IMR-90 (cell line): ENCODE measurements around the gene SPATA17. TPM values are rescaled to one million over a fixed set of nuclear protein-coding genes. Genes with fewer than 3 reads are reported as not detected.

ENCODE experiments used
- ATAC-seq: fragments of 200-7000 bp; cut with Tn5 transposase; 2 replicates; pipeline ENCODE4 v1.9.1; 2020; ENCODE audit warnings: low read depth, mild to moderate bottlenecking, moderate library complexity
- BruUV-seq: library from RNA; stranded (reverse); fragments of 400-500 nt; replicated peaks from 2 replicates; lab custom pipeline; 2021; lab: Mats Ljungman, UMichigan
- CTCF ChIA-PET: fragments of 300-600 bp; formaldehyde crosslinking; extraction: SDS; loops from one replicate; lab custom pipeline; 2021; ENCODE audit warnings: antibody characterized with exemption; lab: Yijun Ruan, JAX
- POLR2A ChIA-PET: fragments of 300-600 bp; sonication (Branson Sonifier 250); formaldehyde crosslinking; loops from one replicate; lab custom pipeline; 2022; ENCODE audit warnings: antibody characterized with exemption; ENCODE audit not compliant: unreplicated experiment; lab: Charles Lee
- DNase-seq: peaks from one replicate; pipeline ENCODE4 v3.0.0; 2013
- H2AFZ ChIP-seq: replicated peaks from 2 replicates; pipeline ENCODE3; 2013; ENCODE audit warnings: low read length, mild to moderate bottlenecking; ENCODE audit not compliant: poor library complexity
- H2AK5ac ChIP-seq: 2 replicates; pipeline ENCODE4 v1.6.1; 2013; ENCODE audit warnings: low read depth, low read length, inconsistent platforms
- H2AK9ac ChIP-seq: replicated peaks from 2 replicates; pipeline ENCODE3; 2013; ENCODE audit warnings: mild to moderate bottlenecking, low read depth, low read length, moderate library complexity; ENCODE audit not compliant: poor library complexity
- H2BK120ac ChIP-seq: 2 replicates; pipeline ENCODE4 v1.6.1; 2013; ENCODE audit warnings: low read depth, low read length, inconsistent platforms
- H2BK15ac ChIP-seq: 3 replicates; pipeline ENCODE4 v1.6.1; 2013; ENCODE audit warnings: low read depth, low read length, inconsistent platforms
- H2BK20ac ChIP-seq: 2 replicates; pipeline ENCODE4 v1.6.1; 2013; ENCODE audit warnings: low read depth, mild to moderate bottlenecking, inconsistent platforms, low read length, moderate library complexity
- H2BK5ac ChIP-seq: 2 replicates; pipeline ENCODE4 v1.6.1; 2013; ENCODE audit warnings: mild to moderate bottlenecking, low read depth, low read length, inconsistent platforms; ENCODE audit not compliant: poor library complexity, severe bottlenecking
- H3K14ac ChIP-seq: replicated peaks from 2 replicates; pipeline ENCODE4 v1.6.1; 2013; ENCODE audit warnings: low read depth, low read length, inconsistent platforms
- H3K18ac ChIP-seq: 2 replicates; pipeline ENCODE4 v1.6.1; 2013; ENCODE audit warnings: low read depth, low read length, control low read depth
- H3K23ac ChIP-seq: 2 replicates; pipeline ENCODE4 v1.6.1; 2013; ENCODE audit warnings: low read depth, low read length, inconsistent platforms
- H3K27ac ChIP-seq: 2 replicates; pipeline ENCODE4 v1.5.1; 2013; ENCODE audit warnings: mild to moderate bottlenecking, control low read depth, low read length; ENCODE audit not compliant: insufficient read depth
- H3K27me3 ChIP-seq: 2 replicates; pipeline ENCODE4 v1.6.1; 2013; ENCODE audit warnings: low read length; ENCODE audit not compliant: control insufficient read depth, insufficient read depth
- H3K36me3 ChIP-seq: 2 replicates; pipeline ENCODE4 v1.6.1; 2013; ENCODE audit warnings: low read length, mixed read lengths; ENCODE audit not compliant: control insufficient read depth, insufficient read depth
- H3K4ac ChIP-seq: 2 replicates; pipeline ENCODE4 v1.6.1; 2013; ENCODE audit warnings: low read depth, low read length, inconsistent platforms
- H3K4me1 ChIP-seq: 2 replicates; pipeline ENCODE4 v1.6.1; 2013; ENCODE audit warnings: low read length, mixed read lengths; ENCODE audit not compliant: control insufficient read depth, insufficient read depth
- H3K4me2 ChIP-seq: 2 replicates; pipeline ENCODE4 v1.6.1; 2013; ENCODE audit warnings: low read depth, mild to moderate bottlenecking, control low read depth, low read length, moderate library complexity
- H3K4me3 ChIP-seq: 2 replicates; pipeline ENCODE4 v1.5.1; 2013; ENCODE audit warnings: low read depth, mild to moderate bottlenecking, control low read depth, low read length, moderate library complexity; ENCODE audit not compliant: insufficient read depth
- H3K56ac ChIP-seq: 2 replicates; pipeline ENCODE4 v1.6.1; 2013; ENCODE audit warnings: low read length, inconsistent platforms; ENCODE audit not compliant: insufficient read depth; ENCODE audit errors: extremely low read depth
- H3K79me1 ChIP-seq, 2 experiments: 2 replicates each; pipeline ENCODE4 v1.6.1; 2013; ENCODE audit warnings: low read length in 2 of 2, inconsistent platforms in 1 of 2, low read depth in 1 of 2
- H3K9ac ChIP-seq: 2 replicates; pipeline ENCODE4 v1.6.1; 2013; ENCODE audit warnings: low read depth, low read length, control low read depth
- H3K9me1 ChIP-seq: 2 replicates; pipeline ENCODE4 v1.6.1; 2013; ENCODE audit warnings: low read length, inconsistent platforms; ENCODE audit not compliant: insufficient read depth
- H3K9me3 ChIP-seq: 2 replicates; pipeline ENCODE4 v1.6.1; 2013; ENCODE audit warnings: low read length; ENCODE audit not compliant: control insufficient read depth, insufficient read depth
- H4K20me1 ChIP-seq: 2 replicates; pipeline ENCODE4 v1.6.1; 2013; ENCODE audit warnings: low read length, inconsistent platforms; ENCODE audit not compliant: insufficient read depth
- H4K5ac ChIP-seq: 2 replicates; pipeline ENCODE4 v1.6.1; 2013; ENCODE audit warnings: mild to moderate bottlenecking, low read depth, low read length, control low read depth
- H4K8ac ChIP-seq, 2 experiments: 2 replicates each; pipeline ENCODE4 v1.6.1; 2013; ENCODE audit warnings: low read depth in 2 of 2, low read length in 2 of 2, control low read depth in 1 of 2, inconsistent platforms in 1 of 2
- H4K91ac ChIP-seq: 2 replicates; pipeline ENCODE4 v1.6.1; 2013; ENCODE audit warnings: low read depth, low read length, inconsistent platforms; ENCODE audit not compliant: insufficient read depth
- BHLHE40 ChIP-seq: fragments of 150-350 bp; IDR thresholded peaks from 2 replicates; pipeline ENCODE4 v1.6.1; 2016; ENCODE audit warnings: mild to moderate bottlenecking, low read depth, low read length
- CEBPB ChIP-seq: IDR thresholded peaks from 2 replicates; pipeline ENCODE4 v1.6.1; 2012; ENCODE audit warnings: low read depth, low read length, improper control_type of control experiment
- MAFK ChIP-seq: IDR thresholded peaks from 2 replicates; pipeline ENCODE4 v1.6.1; 2012; ENCODE audit warnings: low read depth, low read length, improper control_type of control experiment
- MAZ ChIP-seq: IDR thresholded peaks from 2 replicates; pipeline ENCODE4 v1.6.1; 2012; ENCODE audit warnings: low read depth, mild to moderate bottlenecking, low read length, improper control_type of control experiment, moderate library complexity, borderline replicate concordance
- MXI1 ChIP-seq: IDR thresholded peaks from 2 replicates; pipeline ENCODE4 v1.6.1; 2012; ENCODE audit warnings: low read depth, mild to moderate bottlenecking, low read length, moderate library complexity, borderline replicate concordance
- POLR2A ChIP-seq: IDR thresholded peaks from 2 replicates; pipeline ENCODE4 v1.6.1; 2012; ENCODE audit warnings: mild to moderate bottlenecking, low read depth, low read length
- RAD21 ChIP-seq: IDR thresholded peaks from 2 replicates; pipeline ENCODE4 v1.6.1; 2012; ENCODE audit warnings: low read length, improper control_type of control experiment
- RCOR1 ChIP-seq: IDR thresholded peaks from 2 replicates; pipeline ENCODE4 v1.6.1; 2012; ENCODE audit warnings: mild to moderate bottlenecking, low read length, improper control_type of control experiment; ENCODE audit not compliant: insufficient replicate concordance
- RFX5 ChIP-seq: IDR thresholded peaks from 2 replicates; pipeline ENCODE4 v1.8.0; 2012; ENCODE audit warnings: low read depth, mild to moderate bottlenecking, low read length, moderate library complexity
- SMC3 ChIP-seq: fragments of 150-350 bp; IDR thresholded peaks from 2 replicates; pipeline ENCODE4 v1.6.1; 2016; ENCODE audit warnings: low read depth, mild to moderate bottlenecking, antibody characterized with exemption, low read length, moderate library complexity
- WGBS, 2 experiments: methylation state at CpG; one replicate each; pipeline versions ENCODE4 v1.1.5 to v1.1.7; 2013; ENCODE audit warnings: missing lambda C conversion rate in 2 of 2; ENCODE audit not compliant: insufficient read length in 1 of 2; ENCODE audit errors: extremely low coverage in 2 of 2; 5-methylcytosine and 5-hydroxymethylcytosine counted together
- dilution Hi-C: fragments of 300-500 bp; cut with HindIII; formaldehyde crosslinking; loops from one replicate; pipeline ENCODE4 v1.14.3; 2018; ENCODE audit warnings: low sequenced_read_pairs; ENCODE audit not compliant: unreplicated experiment
- in situ Hi-C: fragments of 300-500 bp; cut with MboI; formaldehyde crosslinking; loops from 3 replicates; pipeline ENCODE4 v1.14.3; 2019; ENCODE audit warnings: low sequenced_read_pairs, inconsistent platforms, mixed read lengths
- intact Hi-C: fragments of 100-400 bp; cut with micrococcal nuclease; formaldehyde crosslinking; loops from 2 replicates; pipeline ENCODE4 v1.10.0; 2022
- polyA plus RNA-seq, 3 experiments: library from polyadenylated mRNA; depleted of rRNA; stranded (reverse); fragments of >200 nt; gene quantifications; 2 replicates each; pipeline ENCODE4 v1.2.3, GENCODE V29; 2012; ENCODE audit warnings: low replicate concordance in 1 of 3
- total RNA-seq: library from RNA; depleted of rRNA; stranded (reverse); fragments of >200 nt; gene quantifications from 2 replicates; pipeline ENCODE4 v1.2.3, GENCODE V29; 2012
- TF ChIP-seq, protein P1 (sequence below): conservative IDR thresholded peaks from 2 replicates; pipeline ENCODE4 v1.5.1; 2012; ENCODE audit warnings: mild to moderate bottlenecking, low read depth, low read length, improper control_type of control experiment
- TF ChIP-seq, protein P2 (sequence below): fragments of 150-350 bp; IDR thresholded peaks from 2 replicates; pipeline ENCODE4 v1.6.1; 2017; ENCODE audit warnings: mild to moderate bottlenecking, antibody characterized with exemption, low read length, low read depth

Gene SPATA17
- total and polyA plus RNA-seq, 2 of the 4 experiments (the other 2 are of a cell fraction): 0.03 to 0.18 TPM

DNA sequence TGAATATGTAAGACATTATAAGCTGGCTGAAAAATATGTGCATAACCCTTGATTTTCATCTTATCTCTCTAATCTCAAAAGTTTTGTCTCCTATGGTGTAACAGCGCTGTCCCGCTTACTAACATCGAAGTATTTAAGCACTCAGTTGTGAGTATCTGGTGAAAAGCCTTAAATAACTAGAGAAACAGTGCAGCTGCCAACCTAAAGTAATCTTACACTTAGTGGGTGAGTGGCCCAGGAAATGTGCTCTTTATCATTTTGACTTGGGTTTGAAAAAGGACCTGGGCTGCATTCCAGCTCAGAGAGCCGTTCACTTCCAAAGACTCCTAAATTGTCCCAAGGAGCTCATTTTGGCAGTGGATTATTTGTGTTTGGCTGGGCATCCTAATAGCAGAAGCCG lies 225.9 kb downstream of the SPATA17 start:
- no peak overlapping the region for H3K14ac ChIP-seq
- no peak overlapping the region for H4K5ac ChIP-seq
- no peak overlapping the region for H2BK120ac ChIP-seq
- no peak overlapping the region for H2BK20ac ChIP-seq
- no peaks in the 10 kb centered on the region for H3K9me1 ChIP-seq
- H3K27me3 ChIP-seq: no peaks in the 10 kb centered on the region
- no peak overlapping the region for H2BK5ac ChIP-seq
- H3K23ac ChIP-seq: no peak overlapping the region
- H3K9me3 ChIP-seq: no peaks in the 10 kb centered on the region
- H3K4me1 ChIP-seq: no peaks in the 10 kb centered on the region
- H3K4ac ChIP-seq: no peak overlapping the region
- peak; percentile 29; the same call in 1 of the 2 replicates for ATAC-seq
- H2AK5ac ChIP-seq: no peak overlapping the region
- dilution Hi-C loops (no loop called here), in situ Hi-C loops (no loop called here), intact Hi-C loops (no loop called here)
- H3K4me2 ChIP-seq: no peak overlapping the region
- H3K9ac ChIP-seq: no peak overlapping the region
- H3K36me3 ChIP-seq: no peaks in the 10 kb centered on the region
- DNase-seq: no peak
- no peak overlapping the region for H4K91ac ChIP-seq
- POLR2A ChIA-PET: no interaction called here
- H2AFZ ChIP-seq: no peak overlapping the region
- no peak overlapping the region for H3K56ac ChIP-seq
- no peaks in the 10 kb centered on the region for H4K20me1 ChIP-seq
- H2BK15ac ChIP-seq: no peak overlapping the region
- H3K79me1 ChIP-seq: no peaks in the 10 kb centered on the region
- no peak overlapping the region for H2AK9ac ChIP-seq
- CTCF ChIA-PET: interaction anchor here (0.8 to 1.2 kb wide), 2 partner anchors 14 to 28 kb away, joined by 3 read pairs; no protein-coding TSS in a partner anchor
- H3K4me3 ChIP-seq: no peak overlapping the region
- BruUV-seq: no TSS peak
- no CpG with 5 or more reads among the region's 5 CpGs for WGBS, 2 experiments
- TF ChIP-seq RCOR1: no peak
- TF ChIP-seq MXI1: no peak
- TF ChIP-seq POLR2A: no peak
- no peak for TF ChIP-seq RFX5
- TF ChIP-seq SMC3: no peak
- TF ChIP-seq, protein P1, sequence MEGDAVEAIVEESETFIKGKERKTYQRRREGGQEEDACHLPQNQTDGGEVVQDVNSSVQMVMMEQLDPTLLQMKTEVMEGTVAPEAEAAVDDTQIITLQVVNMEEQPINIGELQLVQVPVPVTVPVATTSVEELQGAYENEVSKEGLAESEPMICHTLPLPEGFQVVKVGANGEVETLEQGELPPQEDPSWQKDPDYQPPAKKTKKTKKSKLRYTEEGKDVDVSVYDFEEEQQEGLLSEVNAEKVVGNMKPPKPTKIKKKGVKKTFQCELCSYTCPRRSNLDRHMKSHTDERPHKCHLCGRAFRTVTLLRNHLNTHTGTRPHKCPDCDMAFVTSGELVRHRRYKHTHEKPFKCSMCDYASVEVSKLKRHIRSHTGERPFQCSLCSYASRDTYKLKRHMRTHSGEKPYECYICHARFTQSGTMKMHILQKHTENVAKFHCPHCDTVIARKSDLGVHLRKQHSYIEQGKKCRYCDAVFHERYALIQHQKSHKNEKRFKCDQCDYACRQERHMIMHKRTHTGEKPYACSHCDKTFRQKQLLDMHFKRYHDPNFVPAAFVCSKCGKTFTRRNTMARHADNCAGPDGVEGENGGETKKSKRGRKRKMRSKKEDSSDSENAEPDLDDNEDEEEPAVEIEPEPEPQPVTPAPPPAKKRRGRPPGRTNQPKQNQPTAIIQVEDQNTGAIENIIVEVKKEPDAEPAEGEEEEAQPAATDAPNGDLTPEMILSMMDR: no peak
- no peak for TF ChIP-seq MAFK
- no peak for TF ChIP-seq MAZ
- TF ChIP-seq CEBPB: no peak
- TF ChIP-seq, protein P2, sequence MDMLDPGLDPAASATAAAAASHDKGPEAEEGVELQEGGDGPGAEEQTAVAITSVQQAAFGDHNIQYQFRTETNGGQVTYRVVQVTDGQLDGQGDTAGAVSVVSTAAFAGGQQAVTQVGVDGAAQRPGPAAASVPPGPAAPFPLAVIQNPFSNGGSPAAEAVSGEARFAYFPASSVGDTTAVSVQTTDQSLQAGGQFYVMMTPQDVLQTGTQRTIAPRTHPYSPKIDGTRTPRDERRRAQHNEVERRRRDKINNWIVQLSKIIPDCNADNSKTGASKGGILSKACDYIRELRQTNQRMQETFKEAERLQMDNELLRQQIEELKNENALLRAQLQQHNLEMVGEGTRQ: no peak
- TF ChIP-seq RAD21: no peak
- TF ChIP-seq BHLHE40: no peak
- H3K18ac ChIP-seq: no peak overlapping the region
- no peak overlapping the region for H3K27ac ChIP-seq
- H4K8ac ChIP-seq: no peak overlapping the region
